A549 (cell line): ENCODE results near the gene TMCC2. TPM values are rescaled to one million over a fixed set of nuclear protein-coding genes. Genes with fewer than 3 reads are reported as not detected.

ENCODE experiments used
- ATAC-seq, 2 experiments: fragments of 200-7000 bp in 1 of 2; fragments of >200 bp in 1 of 2; cut with Nextera tagmentation in 1 of 2; cut with Tn5 transposase in 1 of 2; 3 replicates each; pipeline versions ENCODE4 v1.8.0 to v1.9.1; 2018 to 2020; ENCODE audit warnings: mild to moderate bottlenecking in 1 of 2, moderate library complexity in 1 of 2
- CTCF ChIA-PET: fragments of 300-600 bp; sonication (Branson Sonifier 250); formaldehyde crosslinking; extraction: SDS; loops from one replicate; lab custom pipeline; 2021; ENCODE audit warnings: antibody characterized with exemption, inconsistent platforms; lab: Yijun Ruan, JAX
- POLR2A ChIA-PET: fragments of 350-600 bp; formaldehyde crosslinking; extraction: SDS; loops from one replicate; lab custom pipeline; 2021; ENCODE audit warnings: antibody characterized with exemption, inconsistent platforms; lab: Yijun Ruan, JAX
- DNase-seq, 2 experiments: peaks; one replicate each; pipeline versions ENCODE4 v3.0.0 to v3.0.0-alpha.2; 2011 to 2016; ENCODE audit warnings: low read depth in 1 of 2, low spot score in 1 of 2
- FAIRE-seq: peaks from 2 replicates; lab custom pipeline; 2011; peaks lifted over from hg19 to GRCh38; lab: Jason Lieb, UNC
- H3K27ac ChIP-seq, 2 experiments: fragments of >200 bp; sonication (Bioruptor Twin); formaldehyde crosslinking; 3 replicates each; pipeline ENCODE4 v1.5.1; 2016 to 2017
- H3K4me1 ChIP-seq: fragments of >200 bp; sonication (Bioruptor Twin); formaldehyde crosslinking; 3 replicates; pipeline ENCODE4 v1.6.1; 2016
- H3K4me2 ChIP-seq: fragments of >200 bp; sonication (Bioruptor Twin); formaldehyde crosslinking; 3 replicates; pipeline ENCODE4 v1.6.1; 2016
- H3K4me3 ChIP-seq: fragments of >200 bp; sonication (Bioruptor Twin); formaldehyde crosslinking; 3 replicates; pipeline ENCODE4 v1.5.1; 2016
- H3K9me3 ChIP-seq: fragments of >200 bp; sonication (Bioruptor Twin); formaldehyde crosslinking; 3 replicates; pipeline ENCODE4 v1.6.1; 2016
- BHLHE40 ChIP-seq: IDR thresholded peaks from 2 replicates; pipeline ENCODE4 v1.6.1; 2012; ENCODE audit warnings: low read depth, low read length, inconsistent platforms
- CEBPB ChIP-seq, 2 experiments: fragments of >200 bp in 1 of 2; sonication (Bioruptor Twin) in 1 of 2; formaldehyde crosslinking in 1 of 2; IDR thresholded peaks; 2 replicates each; pipeline ENCODE4 v1.6.1; 2012 to 2016
- EHMT2 ChIP-seq: fragments of 200-600 bp; sonication (generic); IDR thresholded peaks from 2 replicates; pipeline ENCODE4 v1.6.1; 2016; ENCODE audit warnings: antibody characterized with exemption, low read depth, mild to moderate bottlenecking, moderate library complexity
- EP300 ChIP-seq, 2 experiments: fragments of >200 bp; sonication (Bioruptor Twin); formaldehyde crosslinking; IDR thresholded peaks; 2 replicates in 1 of 2; 3 replicates in 1 of 2; pipeline ENCODE4 v1.6.1; 2016 to 2017
- FOXS1 ChIP-seq: fragments of 250-450 bp; sonication (Bioruptor Pico); IDR thresholded peaks from 2 replicates; pipeline ENCODE4 v1.5.0; 2020; ENCODE audit warnings: mild to moderate bottlenecking, moderate library complexity
- GATA3 ChIP-seq: IDR thresholded peaks from 2 replicates; pipeline ENCODE4 v1.6.1; 2012; ENCODE audit warnings: borderline replicate concordance
- HDAC2 ChIP-seq: fragments of 200-600 bp; sonication (generic); IDR thresholded peaks from 2 replicates; pipeline ENCODE4 v1.6.1; 2016
- MAFK ChIP-seq: fragments of 450-650 bp; IDR thresholded peaks from 2 replicates; pipeline ENCODE4 v1.6.1; 2014; ENCODE audit not compliant: partially characterized antibody
- PBX3 ChIP-seq: IDR thresholded peaks from 2 replicates; pipeline ENCODE4 v1.6.1; 2012
- POLR2AphosphoS2 ChIP-seq: conservative IDR thresholded peaks from 2 replicates; pipeline ENCODE4 v1.6.1; 2012; ENCODE audit warnings: low read length, improper control_type of control experiment, inconsistent platforms
- RARB ChIP-seq: fragments of 250-450 bp; sonication (Bioruptor Pico); IDR thresholded peaks from 2 replicates; pipeline ENCODE4 v1.8.0; 2021; ENCODE audit warnings: mild to moderate bottlenecking, moderate library complexity
- RNF2 ChIP-seq: fragments of 200-600 bp; sonication (generic); IDR thresholded peaks from 2 replicates; pipeline ENCODE4 v1.6.1; 2016; ENCODE audit warnings: low read depth, mild to moderate bottlenecking, antibody characterized with exemption, moderate library complexity, borderline replicate concordance
- SREBF2 ChIP-seq: fragments of 450-650 bp; IDR thresholded peaks from 2 replicates; pipeline ENCODE4 v1.6.1; 2014; ENCODE audit warnings: mild to moderate bottlenecking, moderate library complexity
- TFCP2L1 ChIP-seq: fragments of 250-450 bp; sonication (Bioruptor Pico); IDR thresholded peaks from 2 replicates; pipeline ENCODE4 v1.5.0; 2021; ENCODE audit warnings: mild to moderate bottlenecking
- ZFP36 ChIP-seq: fragments of 450-650 bp; IDR thresholded peaks from 2 replicates; pipeline ENCODE4 v1.6.1; 2014; ENCODE audit warnings: borderline replicate concordance; ENCODE audit not compliant: partially characterized antibody
- WGBS: methylation state at CpG from one replicate; pipeline ENCODE4 v1.1.6; 2017; ENCODE audit errors: missing lambda C conversion rate; 5-methylcytosine and 5-hydroxymethylcytosine counted together
- polyA plus RNA-seq, 4 experiments: library from polyadenylated mRNA; depleted of rRNA in 3 of 4; stranded (reverse); fragments of >200 nt; fragmentation: RNase III in 1 of 4; extraction: RNeasy Plus Mini Kit Qiagen cat#74134 plus additional on column Dnase treatment in 1 of 4; gene quantifications; 2 replicates in 3 of 4; 3 replicates in 1 of 4; pipeline ENCODE4 v1.2.3, GENCODE V29; 2011 to 2017
- TF ChIP-seq, protein P1 (sequence below): fragments of 200-600 bp; sonication (generic); IDR thresholded peaks from 2 replicates; pipeline ENCODE4 v1.6.1; 2016; ENCODE audit warnings: antibody characterized with exemption, mild to moderate bottlenecking, moderate library complexity
- TF ChIP-seq, protein P2 (sequence below): fragments of >200 bp; sonication (Bioruptor Twin); formaldehyde crosslinking; IDR thresholded peaks from 3 replicates; pipeline ENCODE4 v1.5.1; 2016
- TF ChIP-seq, protein P3 (sequence below): IDR thresholded peaks from 2 replicates; pipeline ENCODE4 v1.6.1; 2012

The TMCC2 gene
- polyA plus RNA-seq, 2 of the 4 experiments (the other 2 are of a cell fraction) = 1.7 to 3.2 TPM

DNA sequence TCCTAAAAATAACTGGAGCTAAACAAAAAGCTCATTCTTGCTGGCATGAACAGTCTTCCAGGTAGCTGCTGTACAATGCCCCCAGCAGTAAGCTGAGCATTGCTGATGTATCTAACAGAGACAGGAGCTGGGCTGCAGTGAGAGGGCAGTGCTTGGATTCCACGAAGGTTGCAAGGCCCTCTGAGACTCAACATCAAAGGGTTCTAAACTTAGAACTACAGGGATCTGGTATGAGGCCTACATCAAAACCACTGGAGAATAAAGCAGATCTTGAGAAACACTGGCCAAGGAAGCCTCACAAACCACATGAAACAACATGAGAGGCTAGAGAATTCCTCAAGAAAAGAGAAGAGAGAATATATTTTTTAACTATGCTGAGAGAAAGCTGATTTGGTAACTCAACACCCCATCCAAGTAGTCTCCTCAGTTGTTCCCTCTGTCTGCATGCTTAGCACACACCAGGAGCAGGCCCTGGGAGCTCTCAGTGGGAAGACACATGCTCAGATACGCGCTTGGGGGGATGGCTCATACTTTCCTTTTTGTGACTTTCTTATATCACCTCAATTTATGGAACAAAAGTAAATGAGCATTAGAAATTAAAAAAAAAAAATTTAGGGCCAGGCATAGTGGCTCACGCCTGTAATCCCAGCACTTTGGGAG is 43.9 kb upstream of the TMCC2 start:
- WGBS = 83% methylated on average over 4 of the region's 4 CpGs
- CTCF ChIA-PET = interaction anchor here (0.6 to 1.0 kb wide), 2 partner anchors 123 to 289 kb away, joined by 3 read pairs; no protein-coding TSS in a partner anchor
- TF ChIP-seq EP300 (IDR thresholded peaks at IDR 0.05) (no peak), MAFK (no peak), PBX3 (no peak), RNF2 (no peak), BHLHE40 (no peak), SREBF2 (no peak)
- TF ChIP-seq, protein P1, sequence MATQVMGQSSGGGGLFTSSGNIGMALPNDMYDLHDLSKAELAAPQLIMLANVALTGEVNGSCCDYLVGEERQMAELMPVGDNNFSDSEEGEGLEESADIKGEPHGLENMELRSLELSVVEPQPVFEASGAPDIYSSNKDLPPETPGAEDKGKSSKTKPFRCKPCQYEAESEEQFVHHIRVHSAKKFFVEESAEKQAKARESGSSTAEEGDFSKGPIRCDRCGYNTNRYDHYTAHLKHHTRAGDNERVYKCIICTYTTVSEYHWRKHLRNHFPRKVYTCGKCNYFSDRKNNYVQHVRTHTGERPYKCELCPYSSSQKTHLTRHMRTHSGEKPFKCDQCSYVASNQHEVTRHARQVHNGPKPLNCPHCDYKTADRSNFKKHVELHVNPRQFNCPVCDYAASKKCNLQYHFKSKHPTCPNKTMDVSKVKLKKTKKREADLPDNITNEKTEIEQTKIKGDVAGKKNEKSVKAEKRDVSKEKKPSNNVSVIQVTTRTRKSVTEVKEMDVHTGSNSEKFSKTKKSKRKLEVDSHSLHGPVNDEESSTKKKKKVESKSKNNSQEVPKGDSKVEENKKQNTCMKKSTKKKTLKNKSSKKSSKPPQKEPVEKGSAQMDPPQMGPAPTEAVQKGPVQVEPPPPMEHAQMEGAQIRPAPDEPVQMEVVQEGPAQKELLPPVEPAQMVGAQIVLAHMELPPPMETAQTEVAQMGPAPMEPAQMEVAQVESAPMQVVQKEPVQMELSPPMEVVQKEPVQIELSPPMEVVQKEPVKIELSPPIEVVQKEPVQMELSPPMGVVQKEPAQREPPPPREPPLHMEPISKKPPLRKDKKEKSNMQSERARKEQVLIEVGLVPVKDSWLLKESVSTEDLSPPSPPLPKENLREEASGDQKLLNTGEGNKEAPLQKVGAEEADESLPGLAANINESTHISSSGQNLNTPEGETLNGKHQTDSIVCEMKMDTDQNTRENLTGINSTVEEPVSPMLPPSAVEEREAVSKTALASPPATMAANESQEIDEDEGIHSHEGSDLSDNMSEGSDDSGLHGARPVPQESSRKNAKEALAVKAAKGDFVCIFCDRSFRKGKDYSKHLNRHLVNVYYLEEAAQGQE = no peak
- TF ChIP-seq, all 56 proteins: peak for 0

DNA sequence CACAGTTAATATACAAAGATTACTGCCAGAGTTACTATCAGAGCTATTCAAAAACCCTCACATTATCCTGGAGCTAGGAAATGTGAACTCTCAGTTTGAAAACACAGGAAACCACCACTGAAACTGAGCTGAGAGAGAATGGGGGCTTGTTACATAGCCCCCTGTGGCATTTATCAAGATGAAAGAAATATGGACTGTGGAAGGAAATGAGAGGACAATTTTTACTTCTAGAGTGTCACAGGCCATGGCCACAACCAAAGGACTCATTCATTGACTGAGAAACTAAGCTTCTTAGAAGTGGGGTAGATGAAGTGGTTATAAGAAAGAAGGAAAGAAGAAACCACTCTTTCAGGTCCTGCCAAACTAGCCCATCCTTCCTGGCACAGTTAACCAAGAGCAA is 41.6 kb upstream of the TMCC2 start:
- CTCF ChIA-PET = interaction anchor here (1.1 to 1.5 kb wide), 4 partner anchors 10 to 197 kb away, joined by 3 to 5 read pairs (median 4); no protein-coding TSS in a partner anchor
- no peak for FAIRE-seq
- Histone ChIP-seq H3K9me3 (no peaks in the 10 kb centered on the region), H3K27ac (no peak overlapping the region), H3K4me2 (no peak overlapping the region), H3K4me1 (peaks cover 12% of the 10 kb centered on the region)
- no peak for DNase-seq
- no peak for ATAC-seq
- POLR2A ChIA-PET = no interaction called here
- no peak for TF ChIP-seq TFCP2L1 (CRISPR knock-in tag)
- no peak for TF ChIP-seq HDAC2
- no peak for TF ChIP-seq RARB (CRISPR knock-in tag)
- TF ChIP-seq EHMT2 = no peak
- TF ChIP-seq ZFP36 = no peak
- TF ChIP-seq, protein P2, sequence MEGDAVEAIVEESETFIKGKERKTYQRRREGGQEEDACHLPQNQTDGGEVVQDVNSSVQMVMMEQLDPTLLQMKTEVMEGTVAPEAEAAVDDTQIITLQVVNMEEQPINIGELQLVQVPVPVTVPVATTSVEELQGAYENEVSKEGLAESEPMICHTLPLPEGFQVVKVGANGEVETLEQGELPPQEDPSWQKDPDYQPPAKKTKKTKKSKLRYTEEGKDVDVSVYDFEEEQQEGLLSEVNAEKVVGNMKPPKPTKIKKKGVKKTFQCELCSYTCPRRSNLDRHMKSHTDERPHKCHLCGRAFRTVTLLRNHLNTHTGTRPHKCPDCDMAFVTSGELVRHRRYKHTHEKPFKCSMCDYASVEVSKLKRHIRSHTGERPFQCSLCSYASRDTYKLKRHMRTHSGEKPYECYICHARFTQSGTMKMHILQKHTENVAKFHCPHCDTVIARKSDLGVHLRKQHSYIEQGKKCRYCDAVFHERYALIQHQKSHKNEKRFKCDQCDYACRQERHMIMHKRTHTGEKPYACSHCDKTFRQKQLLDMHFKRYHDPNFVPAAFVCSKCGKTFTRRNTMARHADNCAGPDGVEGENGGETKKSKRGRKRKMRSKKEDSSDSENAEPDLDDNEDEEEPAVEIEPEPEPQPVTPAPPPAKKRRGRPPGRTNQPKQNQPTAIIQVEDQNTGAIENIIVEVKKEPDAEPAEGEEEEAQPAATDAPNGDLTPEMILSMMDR = no peak
- TF ChIP-seq, protein P3, sequence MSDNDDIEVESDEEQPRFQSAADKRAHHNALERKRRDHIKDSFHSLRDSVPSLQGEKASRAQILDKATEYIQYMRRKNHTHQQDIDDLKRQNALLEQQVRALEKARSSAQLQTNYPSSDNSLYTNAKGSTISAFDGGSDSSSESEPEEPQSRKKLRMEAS = no peak
- TF ChIP-seq FOXS1 = no peak
- no peak for TF ChIP-seq MAFK
- TF ChIP-seq PBX3 = no peak
- TF ChIP-seq GATA3 = no peak
- TF ChIP-seq CEBPB (IDR thresholded peaks at IDR 0.05) = no peak
- TF ChIP-seq POLR2AphosphoS2 = no peak
- TF ChIP-seq, all 56 proteins: peak for 0
- no peak overlapping the region for H3K4me3 ChIP-seq

More for the DNA sequence above, 43.9 kb upstream of the TMCC2 start:
- Histone ChIP-seq H3K9me3 (no peaks in the 10 kb centered on the region), H3K4me1 (peaks cover 6% of the 10 kb centered on the region), H3K27ac (no peak overlapping the region), H3K4me3 (no peak overlapping the region), H3K4me2 (no peak overlapping the region)
- DNase-seq (no peak), ATAC-seq (no peak; a peak in 1 of 6 replicates), FAIRE-seq (no peak)
- POLR2A ChIA-PET = no interaction called here
